ENCODE data around the gene APOM.

Gene APOM

DNA sequence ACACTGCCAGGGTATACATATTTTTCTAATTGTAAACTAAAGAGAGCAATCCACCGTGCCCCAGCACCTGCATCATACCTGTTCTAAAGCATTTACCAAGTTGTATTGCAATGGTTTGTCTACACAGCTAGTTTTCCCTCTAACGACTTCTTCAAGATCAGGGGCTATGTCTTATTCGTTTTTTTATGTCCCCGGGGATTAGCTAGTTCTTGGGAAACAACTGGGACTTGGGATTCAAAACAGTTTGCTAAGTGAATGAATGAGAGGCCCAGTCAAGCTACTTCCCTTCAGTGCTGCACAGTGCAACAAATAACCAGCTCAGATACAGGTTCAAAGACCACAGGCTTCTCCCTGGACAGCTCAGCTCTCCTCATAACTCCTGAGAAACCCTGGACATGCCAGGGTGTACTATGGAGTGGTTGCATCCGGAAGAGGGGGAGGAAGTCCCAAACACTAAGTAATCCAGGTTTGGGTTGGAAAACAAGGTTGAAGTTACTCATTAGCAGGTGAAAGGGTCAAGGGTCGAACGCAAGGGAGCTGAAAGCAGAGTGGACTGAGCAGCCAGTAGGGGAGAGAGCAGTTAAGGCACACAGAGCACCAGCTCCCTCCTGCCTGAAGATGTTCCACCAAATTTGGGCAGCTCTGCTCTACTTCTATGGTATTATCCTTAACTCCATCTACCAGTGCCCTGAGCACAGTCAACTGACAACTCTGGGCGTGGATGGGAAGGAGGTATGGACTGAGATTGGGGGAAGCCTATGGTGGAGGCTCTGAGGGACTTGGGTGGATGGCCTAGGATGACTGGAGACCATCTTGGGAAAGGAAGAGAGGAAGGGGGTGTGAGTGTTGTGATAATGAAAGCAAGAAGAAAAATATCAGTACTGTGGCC is at the start of gene APOM:
APOM (plus strand) TSS at position 546 of the 889 bp plus-strand sequence; CDS start at position 619, 73 bp downstream.
- DNase-seq: no peak

DNA sequence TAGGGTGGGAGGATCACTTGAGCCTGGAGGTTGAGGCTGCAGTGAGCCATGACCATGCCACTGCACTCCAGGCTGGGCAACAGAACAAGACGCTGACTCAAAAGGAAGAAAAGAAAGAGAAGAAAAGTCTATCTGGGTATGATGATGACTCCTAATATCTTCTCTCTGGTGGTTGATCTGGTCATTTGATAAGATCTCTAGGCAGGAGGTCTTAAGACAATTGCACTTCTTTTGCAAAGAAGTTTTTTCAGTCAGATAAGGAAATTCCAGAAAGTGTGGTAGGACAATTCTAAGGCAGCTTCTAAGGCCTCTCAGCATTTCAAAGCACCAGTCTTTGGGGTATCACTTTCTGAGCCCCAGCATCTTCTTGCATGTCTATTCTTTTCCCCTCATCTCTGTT is 48.4 kb upstream of the APOM start:
- no peak for DNase-seq

DNA sequence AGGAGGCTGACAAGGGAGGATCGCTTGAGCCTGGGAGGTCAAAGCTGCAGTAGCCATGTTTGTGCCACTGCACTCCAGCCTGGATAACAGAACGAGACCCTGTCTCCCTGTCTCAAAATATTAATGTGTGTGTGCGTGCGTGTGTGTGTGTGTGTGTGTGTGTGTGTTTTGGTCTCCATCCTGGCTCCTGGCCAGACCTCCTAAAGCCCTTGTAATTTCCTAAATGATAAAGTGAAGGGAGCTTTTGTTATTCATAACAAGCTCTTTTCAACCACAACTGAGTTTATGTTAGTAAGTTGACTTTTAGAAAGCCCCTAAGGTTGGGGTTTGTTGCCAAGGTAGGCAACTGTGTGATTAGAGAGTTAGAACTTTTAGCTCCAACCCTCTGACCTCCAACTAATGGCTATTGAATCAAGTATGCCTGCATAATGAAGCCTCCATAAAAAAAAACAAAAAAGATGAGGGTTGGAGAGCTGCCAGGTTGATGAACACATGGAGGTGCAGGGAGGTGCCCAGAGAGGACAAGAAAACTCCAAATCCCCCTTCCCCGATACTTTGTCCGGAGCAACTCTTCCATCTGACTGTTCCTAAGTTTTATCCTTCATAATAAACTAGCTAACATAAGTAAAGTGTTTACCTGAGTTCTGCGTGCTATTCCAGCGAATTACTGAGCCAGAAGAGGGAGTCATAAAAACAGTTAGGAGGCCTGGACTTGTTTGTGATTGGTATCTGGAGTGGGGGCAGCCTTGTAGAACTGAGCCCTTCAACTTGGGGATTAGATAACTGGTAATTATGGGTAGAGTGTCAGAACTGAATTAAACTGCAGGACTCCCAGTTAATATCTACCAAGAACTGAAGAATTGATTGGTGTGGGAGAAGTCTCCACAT is 45.9 kb upstream of the APOM start:
- DNase-seq: no peak

DNA sequence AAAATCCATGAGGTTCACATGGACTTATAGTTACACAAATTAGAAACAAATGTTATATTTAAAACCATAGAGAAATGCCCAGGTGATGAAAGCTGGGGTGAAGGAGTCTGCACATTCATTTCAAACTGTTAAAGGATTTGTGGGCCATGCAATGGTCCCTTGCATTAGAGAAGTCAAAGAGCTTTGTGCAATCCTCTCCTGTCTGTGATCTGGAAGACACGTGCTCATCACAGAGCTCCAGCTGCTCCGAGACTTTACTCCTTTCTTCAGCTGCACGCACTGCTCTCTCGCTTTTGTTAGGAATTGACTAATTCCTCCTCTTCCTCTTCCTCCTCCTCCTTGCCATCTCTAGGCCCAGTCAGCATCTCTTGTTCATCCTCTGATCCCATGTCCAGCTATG is 44.7 kb upstream of the APOM start:
- DNase-seq: no peak

DNA sequence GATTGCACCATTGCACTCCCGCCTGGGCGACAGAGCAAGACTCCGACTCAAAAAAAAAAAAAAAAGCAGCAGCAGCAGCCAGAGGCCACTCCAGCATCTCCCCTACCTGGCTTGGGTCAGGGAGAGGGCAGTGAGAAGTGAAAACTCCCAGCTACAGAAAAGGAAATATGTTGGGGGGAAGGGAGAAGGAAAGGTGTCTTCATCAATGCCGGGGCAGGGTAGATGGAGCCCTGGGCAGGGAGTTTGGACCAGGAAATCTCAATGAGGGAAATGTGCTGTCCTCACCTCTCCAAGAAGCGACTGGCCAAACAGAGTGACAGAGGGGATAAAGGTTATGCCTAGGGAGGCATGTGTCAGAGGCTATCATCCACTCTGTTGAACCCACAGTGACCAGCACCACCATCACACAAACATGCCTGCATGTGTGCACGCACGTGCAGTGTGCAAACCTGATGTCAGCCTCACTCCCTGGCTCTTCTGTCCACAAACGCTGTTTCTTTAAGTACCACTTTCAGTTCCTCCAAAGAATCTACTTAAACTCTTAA is 41.5 kb upstream of the APOM start:
- DNase-seq: no peak

DNA sequence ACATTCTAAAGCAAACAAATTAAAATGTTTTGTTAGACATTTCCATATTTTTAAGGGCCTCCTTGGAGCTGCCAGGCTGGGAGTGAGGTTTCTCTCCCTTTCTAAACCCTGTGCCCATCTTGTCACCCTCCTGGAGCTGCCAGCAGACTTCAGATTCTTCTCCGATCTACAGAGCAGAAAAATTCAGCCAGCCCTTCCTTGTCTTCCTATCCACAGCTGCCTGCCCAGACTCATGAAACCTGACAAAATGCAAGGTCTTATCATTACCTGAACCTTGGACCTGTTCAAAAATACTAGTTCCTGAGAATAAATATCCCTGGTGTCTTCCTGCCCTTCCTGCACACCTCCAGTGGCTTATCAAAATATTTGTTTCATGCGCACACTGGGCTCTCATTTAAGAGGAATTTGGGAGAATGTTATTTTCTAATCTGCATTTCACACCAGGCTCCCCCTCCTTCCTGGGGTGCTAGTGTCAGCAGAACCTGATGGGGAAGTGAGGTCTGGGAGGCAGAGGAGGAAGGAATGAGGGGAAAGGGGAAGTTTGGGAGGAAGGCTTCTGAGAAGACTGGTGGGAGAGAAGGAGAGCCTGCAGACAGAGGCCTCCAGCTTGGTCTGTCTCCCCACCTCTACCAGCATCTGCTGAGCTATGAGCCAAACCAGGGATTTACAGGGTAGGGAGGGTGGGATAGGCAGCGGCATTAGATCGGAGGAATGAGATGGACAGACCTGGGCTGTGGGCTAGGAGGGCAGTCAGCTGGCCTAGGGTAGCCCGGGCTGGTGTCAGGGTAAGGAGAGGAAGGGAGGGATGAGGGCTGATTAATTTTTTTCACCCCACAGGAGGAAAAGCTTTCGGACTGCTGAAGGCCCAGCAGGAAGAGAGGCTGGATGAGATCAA is 40.8 kb upstream of the APOM start, which contains the start of gene AIF1:
AIF1 (plus strand) TSS at position 551 of the 895 bp plus-strand sequence; CDS start at position 647, 96 bp downstream.
- no peak for DNase-seq

DNA sequence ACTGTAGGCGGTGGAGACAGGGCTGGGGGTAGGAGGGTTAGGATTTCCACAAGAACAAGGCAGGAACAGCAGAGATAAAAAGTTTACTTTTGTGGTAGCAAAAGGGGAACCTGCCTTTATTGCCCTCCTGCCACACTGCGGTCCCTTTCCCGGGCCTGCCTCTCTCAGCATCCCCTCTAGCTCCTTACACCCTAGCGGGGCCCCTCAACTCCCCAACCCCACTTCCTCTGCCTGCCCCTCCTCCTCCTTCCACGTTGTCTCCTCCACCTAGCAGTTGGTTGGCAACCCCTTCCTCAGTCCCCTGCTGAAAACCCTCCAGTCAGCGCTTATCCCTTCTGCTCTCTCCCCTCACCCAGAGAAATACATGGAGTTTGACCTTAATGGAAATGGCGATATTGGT is 39.9 kb upstream of the APOM start:
- DNase-seq: no peak

DNA sequence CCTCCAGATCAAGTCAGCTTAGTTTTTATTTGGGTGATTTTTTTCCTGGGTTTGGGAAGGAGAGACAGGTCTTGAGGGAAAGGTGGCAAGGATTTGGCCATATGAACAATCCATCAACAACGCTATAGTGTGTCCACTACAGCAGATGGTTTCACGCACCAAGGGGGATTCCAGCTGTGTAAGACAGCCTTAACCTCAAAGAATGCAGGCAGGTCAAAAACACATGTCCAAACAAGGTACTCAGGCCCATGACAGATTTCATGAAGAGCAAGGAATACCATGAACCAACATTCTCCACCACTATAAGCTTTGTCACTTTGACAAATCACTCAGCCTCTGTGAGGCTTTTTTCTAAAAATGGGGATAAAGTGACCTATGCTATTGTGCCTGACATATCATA is 38.7 kb upstream of the APOM start:
- no peak for DNase-seq

DNA sequence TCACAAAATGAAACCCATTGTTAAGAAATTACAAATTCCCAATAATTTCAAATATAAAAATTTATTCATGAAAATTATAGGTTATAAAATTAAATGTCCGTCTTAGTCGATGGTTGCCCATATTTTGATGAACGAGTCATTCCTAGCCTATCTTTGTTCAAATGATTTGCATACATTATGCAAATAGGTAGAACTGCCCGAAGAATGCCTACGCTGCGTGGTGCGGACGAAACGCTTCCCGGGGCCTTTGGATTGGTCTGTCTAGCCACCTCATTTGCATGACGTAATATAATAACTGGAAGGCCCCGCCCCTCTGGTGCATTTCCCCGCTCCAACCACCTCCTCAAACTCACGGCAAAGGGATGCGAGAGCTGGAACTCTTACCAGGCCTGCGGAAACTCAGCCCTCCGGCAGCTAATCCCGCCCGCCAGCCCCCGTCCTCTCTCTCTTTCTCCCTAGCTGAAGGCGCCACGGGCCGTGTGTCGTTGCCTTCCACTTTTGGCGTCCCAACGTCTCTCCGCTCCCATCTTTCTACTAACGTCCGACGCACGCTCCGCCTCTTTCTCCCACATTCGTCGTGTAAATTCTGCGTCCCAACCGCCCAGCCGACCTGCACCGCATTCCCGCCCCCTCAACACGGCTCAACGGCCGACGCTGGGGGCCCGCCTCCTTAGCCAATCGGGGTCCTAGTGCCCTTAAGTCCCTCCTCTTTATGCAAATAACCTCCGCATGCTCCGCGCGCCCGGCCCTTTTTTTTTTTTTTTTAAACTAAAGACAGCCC is 35.7 kb upstream of the APOM start:
- peak; percentile 89 for DNase-seq

DNA sequence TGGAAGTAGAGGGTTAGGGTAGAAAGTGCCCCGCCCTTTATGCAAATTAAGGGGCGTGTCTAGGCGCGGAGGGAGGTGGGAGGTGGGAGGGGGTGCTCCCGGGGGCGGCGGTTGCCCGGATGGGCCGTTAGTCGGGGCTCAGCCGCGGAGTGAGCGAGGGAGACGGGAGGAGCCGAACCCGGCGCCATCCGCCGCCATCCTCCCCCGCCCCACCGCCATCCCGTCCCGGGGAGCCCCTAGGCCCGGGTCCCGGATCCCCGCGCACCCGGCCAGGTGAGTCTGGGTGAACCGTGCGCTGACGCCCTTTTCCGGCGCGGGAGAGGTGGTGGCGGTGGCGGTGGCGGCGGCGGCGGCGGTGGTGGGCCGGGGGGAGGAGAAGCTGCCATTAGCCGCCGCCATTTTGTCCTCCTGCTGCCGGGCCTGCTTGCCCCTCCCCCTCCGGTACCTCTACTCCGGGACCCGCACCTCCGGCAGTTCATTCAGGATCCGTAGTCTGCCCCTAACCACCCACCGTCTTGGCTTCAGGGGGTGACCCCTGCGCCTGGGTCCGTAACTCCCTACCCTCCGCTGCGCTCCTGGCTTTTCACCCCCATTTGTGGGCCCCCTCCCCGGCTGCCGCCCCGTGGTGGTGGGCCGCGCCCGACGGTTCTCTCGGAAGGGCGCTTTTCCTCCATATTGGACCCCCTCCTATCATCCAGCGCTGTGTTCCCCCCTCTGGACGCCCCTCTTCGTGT is 34.9 kb upstream of the APOM start, which contains the start of gene PRRC2A:
PRRC2A (plus strand) TSS at position 130 of the 734 bp plus-strand sequence. CDS start 2,075 bp downstream, outside the sequence.
- DNase-seq: peak; percentile 96

DNA sequence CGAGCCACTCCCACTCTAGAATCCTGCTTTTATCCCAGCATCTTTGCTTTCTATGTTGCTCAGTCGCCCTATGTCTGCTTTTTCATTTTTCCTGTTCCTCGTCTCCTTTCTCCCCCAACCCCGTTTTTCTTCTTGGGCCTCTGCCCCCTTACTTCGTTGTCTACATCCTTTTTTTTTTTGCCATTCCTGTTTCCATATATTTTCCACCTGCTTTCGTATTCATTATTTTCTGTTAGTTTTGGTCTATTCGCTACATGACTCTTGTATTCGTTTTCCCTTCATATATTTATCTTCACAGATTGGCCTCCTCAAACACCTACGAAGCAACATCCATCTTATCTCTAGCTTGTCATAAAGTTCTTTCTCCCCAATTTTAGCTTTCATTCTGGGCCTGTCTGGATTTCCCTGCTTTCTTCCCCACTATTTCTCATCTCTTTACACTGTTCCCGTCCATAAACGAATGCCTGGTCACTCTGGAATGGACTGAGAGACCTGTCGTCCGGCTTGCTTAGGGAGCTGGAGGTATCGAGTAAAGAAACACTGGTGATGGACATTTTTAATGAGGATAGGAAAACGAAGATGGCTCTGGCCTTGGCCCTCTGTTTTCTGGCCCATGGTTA is 34.3 kb upstream of the APOM start:
- DNase-seq: no peak

DNA sequence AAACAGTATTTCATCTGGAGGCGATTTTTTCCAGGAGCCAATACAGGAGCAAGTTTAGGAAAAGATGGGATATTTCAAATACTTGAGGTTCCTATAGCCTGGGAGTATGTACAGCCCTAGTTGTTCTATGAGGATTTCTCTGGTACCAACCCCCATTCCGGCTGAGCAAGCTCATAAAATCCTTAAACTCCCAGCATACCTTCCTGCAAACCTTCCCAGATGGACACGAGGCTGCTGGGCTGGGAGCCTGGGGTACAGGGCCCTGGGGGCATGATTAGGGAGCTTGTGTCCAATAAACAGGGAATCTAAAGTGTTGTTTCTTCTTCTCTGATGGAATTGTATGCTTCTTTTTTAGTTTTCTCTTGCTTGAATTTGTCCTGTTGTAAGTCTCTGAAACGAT is 33.7 kb upstream of the APOM start:
- no peak for DNase-seq

DNA sequence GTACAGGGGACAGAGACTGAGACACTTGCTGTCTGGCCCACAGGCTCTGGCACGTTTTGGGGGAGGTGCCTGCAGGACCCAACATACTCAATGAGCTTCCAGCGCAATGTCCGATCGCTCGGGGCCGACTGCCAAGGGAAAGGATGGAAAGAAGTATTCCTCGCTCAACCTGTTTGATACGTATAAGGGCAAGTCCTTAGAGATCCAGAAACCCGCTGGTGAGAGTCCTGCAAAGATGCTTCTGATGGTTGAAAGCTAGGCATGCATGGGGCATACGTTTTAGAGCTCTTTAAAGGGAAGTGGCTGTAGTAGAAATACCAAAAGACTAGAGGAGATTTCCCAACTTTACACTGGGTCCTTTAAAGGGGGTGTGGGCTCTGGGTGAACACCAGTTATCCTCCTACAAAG is 33.0 kb upstream of the APOM start:
- no peak for DNase-seq

DNA sequence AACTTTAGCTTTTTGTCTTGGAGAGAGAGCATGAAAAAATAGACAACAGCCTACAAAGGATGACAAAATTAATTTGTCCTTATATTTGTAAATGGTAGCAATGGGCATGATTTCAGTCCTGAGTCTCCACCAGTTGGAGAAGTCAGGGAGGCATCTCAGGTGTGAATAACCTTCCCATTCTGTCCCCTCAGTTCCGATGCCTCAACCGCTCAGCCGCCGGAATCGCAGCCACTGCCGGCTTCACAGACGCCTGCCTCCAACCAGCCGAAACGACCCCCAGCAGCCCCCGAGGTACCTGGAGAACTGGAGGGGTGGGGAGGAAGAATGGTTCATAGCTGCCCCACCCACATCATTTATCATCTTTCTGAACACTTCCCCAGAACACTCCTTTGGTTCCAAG is 31.6 kb upstream of the APOM start:
- no peak for DNase-seq

DNA sequence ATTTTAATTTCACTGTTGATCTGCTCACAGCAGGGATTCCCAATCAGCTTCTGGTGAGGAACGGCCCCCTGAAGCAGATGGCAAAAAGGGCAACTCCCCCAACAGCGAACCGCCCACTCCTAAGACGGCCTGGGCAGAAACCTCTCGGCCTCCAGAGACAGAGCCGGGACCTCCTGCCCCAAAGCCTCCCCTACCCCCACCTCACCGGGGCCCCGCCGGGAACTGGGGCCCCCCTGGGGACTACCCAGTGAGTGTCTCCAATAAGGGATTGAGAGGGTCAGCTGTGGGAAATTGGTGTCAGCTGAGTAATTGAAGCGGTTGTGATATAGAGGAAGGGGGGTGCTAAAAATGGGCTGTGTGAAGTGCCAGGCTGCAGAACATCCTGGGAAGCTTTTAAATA is 28.7 kb upstream of the APOM start:
- no peak for DNase-seq

DNA sequence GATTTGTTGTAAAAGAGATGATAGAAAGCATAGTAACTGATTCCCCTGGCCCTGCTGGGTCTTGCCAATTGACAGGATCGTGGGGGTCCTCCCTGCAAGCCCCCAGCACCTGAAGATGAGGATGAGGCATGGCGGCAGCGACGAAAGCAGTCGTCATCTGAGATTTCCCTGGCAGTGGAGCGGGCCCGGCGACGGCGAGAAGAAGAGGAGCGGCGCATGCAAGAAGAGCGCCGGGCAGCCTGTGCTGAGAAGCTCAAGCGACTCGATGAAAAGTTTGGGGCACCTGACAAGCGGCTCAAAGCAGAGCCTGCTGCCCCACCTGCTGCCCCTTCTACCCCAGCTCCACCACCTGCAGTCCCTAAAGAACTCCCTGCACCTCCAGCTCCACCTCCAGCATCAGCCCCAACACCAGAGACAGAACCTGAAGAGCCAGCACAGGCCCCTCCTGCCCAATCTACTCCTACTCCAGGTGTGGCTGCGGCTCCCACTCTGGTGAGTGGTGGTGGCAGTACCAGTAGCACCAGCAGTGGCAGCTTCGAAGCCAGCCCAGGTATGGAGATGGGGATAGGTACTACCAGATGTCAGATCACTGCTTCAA is 27.9 kb upstream of the APOM start:
- no peak for DNase-seq

DNA sequence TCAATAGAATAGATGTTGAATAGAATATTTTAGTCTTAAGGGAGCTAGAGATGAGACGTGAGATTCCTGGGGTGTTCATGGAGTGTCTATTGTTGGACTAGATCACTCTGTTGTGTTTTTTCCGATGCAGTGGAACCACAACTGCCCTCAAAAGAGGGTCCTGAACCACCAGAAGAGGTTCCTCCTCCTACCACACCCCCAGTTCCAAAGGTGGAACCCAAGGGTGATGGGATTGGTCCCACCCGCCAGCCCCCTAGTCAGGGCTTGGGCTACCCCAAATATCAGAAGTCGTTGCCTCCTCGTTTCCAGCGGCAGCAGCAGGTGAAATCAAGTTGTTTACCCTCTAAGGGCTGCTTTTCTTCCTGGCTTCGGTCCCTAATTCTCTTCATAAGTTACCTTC is 26.7 kb upstream of the APOM start:
- no peak for DNase-seq

DNA sequence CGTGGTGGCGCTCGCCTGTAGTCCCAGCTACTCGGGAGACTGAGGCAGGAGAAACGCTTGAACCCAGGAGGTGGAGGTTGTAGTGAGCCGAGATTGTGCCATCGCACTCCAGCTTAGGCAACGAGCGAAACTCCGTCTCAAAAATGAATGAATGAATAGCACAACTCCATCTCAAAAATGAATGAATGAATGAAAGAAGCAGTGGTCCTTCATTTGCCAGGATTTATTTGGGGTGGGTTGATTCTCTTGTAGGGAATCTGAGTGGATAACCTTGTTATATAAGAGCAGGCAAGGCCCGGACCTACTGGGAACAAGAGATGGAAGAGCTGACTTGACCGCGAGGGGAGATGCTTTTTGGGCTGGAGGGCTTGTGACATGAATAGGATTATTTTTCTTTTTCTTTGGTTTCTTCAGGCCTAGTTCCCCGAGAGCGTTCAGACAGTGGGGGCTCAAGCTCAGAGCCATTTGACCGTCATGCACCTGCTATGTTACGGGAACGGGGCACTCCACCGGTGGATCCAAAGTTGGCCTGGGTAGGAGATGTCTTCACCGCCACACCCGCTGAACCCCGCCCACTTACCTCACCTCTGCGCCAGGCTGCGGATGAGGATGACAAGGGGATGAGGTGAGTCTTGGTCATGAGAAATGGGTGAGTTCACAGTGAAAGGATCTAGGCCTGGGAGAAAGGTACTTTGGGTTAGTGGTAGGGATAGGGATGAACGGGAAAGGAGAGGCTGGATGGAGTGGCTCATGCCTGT is 25.3 kb upstream of the APOM start:
- no peak for DNase-seq

DNA sequence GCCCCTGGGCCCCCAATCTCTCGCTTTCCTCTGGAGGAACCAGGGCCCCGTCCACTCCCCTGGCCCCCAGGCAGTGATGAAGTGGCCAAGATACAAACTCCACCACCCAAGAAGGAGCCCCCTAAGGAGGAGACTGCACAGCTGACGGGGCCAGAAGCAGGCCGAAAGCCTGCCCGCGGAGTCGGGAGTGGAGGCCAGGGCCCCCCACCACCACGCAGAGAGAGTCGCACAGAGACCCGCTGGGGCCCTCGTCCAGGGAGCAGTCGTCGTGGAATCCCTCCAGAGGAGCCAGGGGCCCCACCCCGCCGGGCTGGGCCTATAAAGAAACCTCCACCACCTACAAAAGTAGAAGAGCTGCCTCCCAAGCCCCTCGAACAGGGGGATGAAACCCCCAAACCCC is 24.5 kb upstream of the APOM start:
- DNase-seq: no peak
